Mucosa of descending colon (tissue), 3 donors: ENCODE data around the gene ACOX3. TPM values are rescaled to one million over a fixed set of nuclear protein-coding genes. Genes with fewer than 3 reads are reported as not detected.
"Not testable (repeated sequence)": the region's sequence is repeated elsewhere in the genome, so short reads cannot be mapped to it uniquely, and the experiment has no call there.

Experiments
- ATAC-seq: fragments of 200-7000 bp; cut with Tn5 transposase; one replicate; pipeline ENCODE4 v1.9.1; 2020; ENCODE audit warnings: mild to moderate bottlenecking, moderate library complexity
- DNase-seq, 3 donors: peaks; one replicate each; pipeline ENCODE4 v3.0.0-alpha.2; 2020
- H3K36me3 ChIP-seq: fragments of 200-600 bp; one replicate; pipeline ENCODE4 v1.8.0; 2021; ENCODE audit warnings: low read depth, mild to moderate bottlenecking
- H3K4me1 ChIP-seq: fragments of 200-600 bp; one replicate; pipeline ENCODE4 v1.8.0; 2021; ENCODE audit warnings: low read depth, mild to moderate bottlenecking
- H3K4me3 ChIP-seq: fragments of 200-600 bp; one replicate; pipeline ENCODE4 v1.8.0; 2021; ENCODE audit warnings: mild to moderate bottlenecking
- H3K9me3 ChIP-seq: fragments of 200-600 bp; one replicate; pipeline ENCODE4 v1.8.0; 2021; ENCODE audit warnings: mild to moderate bottlenecking
- CTCF ChIP-seq: fragments of 200-600 bp; IDR thresholded peaks from one replicate; pipeline ENCODE4 v1.8.0; 2022; ENCODE audit warnings: antibody characterized with exemption, mild to moderate bottlenecking
- intact Hi-C, 2 donors: fragments of 100-400 bp; cut with DNase I in 1 of 2; cut with micrococcal nuclease in 1 of 2; formaldehyde crosslinking; loops; one replicate each; pipeline versions ENCODE4 v1.11.0 to v1.11.1; 2022; cut with DNase I, micrococcal nuclease
- total RNA-seq, 3 donors: library from RNA; stranded (reverse); fragmentation: NEBNext Ultra II Directional in 2 of 3; extraction: Animal tissue kit (Norgen Biotek cat#: 25700) in 2 of 3; gene quantifications; one replicate each; pipeline versions ENCODE4 v1.2.1 to v1.2.4, GENCODE V29; 2021 to 2023
- donor health status: DM: no; HTN: no; CAD: no; lungs with moderate emphysema.
- donor health status: DM: no; HTN: no; CAD: no.
- donor health status: DM: no; HTN: yes; CAD: no.

ACOX3 gene
- total RNA-seq, 3 donors from 2014 or later, result 22.4 to 34.7 (median 26.0) TPM

DNA sequence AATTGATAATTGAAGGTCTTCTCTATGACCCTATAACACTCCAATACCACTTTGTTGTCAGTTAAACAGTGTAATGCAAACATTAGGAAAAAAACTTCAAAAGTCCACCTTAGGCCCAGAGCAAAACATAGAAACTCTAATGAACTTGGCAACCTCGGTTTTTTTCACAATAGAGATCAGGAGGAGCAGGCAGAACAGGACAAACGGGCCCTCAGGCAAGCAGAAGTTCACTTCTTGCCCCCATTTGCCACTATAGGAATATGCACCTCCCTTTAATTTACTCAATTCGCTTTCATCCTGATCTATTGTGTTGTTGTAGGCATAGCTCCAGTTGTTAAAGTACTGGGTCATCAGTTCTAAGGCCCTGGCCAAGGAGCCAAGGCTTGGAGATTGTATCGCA lies 18.2 kb downstream of the ACOX3 start:
- TF ChIP-seq CTCF, result no peak
- intact Hi-C loops, result no loop called here
- Histone ChIP-seq H3K4me3 (no peak overlapping the region), H3K9me3 (no peaks in the 10 kb centered on the region), H3K4me1 (peaks cover 4% of the 10 kb centered on the region), H3K36me3 (no peaks in the 10 kb centered on the region)
- ATAC-seq (no peak), DNase-seq (no peak)

DNA sequence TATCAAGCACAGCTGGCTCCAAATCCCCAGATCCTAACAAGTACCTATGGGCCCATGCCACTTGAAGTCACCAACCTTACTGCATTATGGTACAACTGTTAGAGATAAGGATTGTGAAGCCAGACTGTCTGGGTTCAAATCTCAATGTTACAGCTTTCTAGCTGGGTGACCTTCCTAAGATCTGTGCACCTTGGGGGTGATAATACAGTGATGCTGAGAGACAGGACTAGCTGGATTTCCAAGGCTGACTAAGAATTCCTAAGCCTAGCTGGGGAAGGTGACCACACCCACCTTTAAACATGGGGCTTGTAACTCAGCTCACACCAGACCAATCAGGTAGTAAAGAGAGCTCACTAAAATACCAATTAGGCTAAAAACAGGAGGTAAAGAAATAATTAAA lies 20.4 kb downstream of the ACOX3 start:
- H3K36me3 ChIP-seq, intact Hi-C loops, H3K9me3 ChIP-seq, H3K4me3 ChIP-seq, H3K4me1 ChIP-seq, DNase-seq, ATAC-seq: not testable (repeated sequence)

GRCh38 chr4:8419222-8420041 lies 21.1 kb downstream of the ACOX3 start:
- H3K36me3 ChIP-seq, result no peaks in the 10 kb centered on the region
- no peak for TF ChIP-seq CTCF
- no peak overlapping the region for H3K4me3 ChIP-seq
- DNase-seq, result no peak
- H3K9me3 ChIP-seq, result no peaks in the 10 kb centered on the region
- intact Hi-C loops, result no loop called here
- ATAC-seq, result no peak
- no peaks in the 10 kb centered on the region for H3K4me1 ChIP-seq

DNA sequence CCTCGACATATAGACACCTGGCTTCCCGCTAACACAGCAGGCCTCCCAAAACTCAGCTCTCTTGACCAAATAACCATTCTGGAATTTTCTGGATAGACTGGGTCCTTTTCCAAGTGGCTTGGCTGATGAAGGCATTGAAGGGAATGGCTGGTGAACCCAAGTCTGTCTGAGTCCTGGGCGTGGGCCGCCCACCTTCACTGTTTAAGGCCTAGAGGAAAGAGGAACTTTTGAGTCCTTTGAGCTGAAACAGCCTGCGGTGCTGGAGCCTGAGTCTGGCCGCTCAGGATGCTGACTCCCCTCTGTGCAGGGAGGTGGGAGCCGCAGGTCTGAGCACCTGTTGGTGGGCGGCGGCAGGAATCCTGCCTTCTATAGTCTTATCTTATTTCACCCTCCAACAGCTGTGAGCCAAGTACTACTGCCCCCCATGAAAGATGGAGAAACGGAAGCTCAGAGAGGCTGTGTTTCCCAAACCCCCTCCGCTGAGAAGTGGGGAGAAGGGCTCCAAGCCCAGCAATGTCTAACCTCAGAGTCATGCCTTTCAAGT lies 23.4 kb downstream of the ACOX3 start:
- intact Hi-C loops, result no loop called here
- Histone ChIP-seq H3K36me3 (no peaks in the 10 kb centered on the region), H3K4me3 (no peak overlapping the region), H3K9me3 (no peaks in the 10 kb centered on the region), H3K4me1 (no peaks in the 10 kb centered on the region)
- DNase-seq (no peak), ATAC-seq (no peak)
- no peak for TF ChIP-seq CTCF

GRCh38 chr4:8414377-8414776 lies 26.1 kb downstream of the ACOX3 start:
- H3K4me1 ChIP-seq, result peaks cover 7% of the 10 kb centered on the region
- H3K4me3 ChIP-seq, result no peak overlapping the region
- DNase-seq (no peak), ATAC-seq (no peak)
- H3K9me3 ChIP-seq, result no peaks in the 10 kb centered on the region
- TF ChIP-seq CTCF, result no peak
- H3K36me3 ChIP-seq, result no peaks in the 10 kb centered on the region
- intact Hi-C loops, result no loop called here

DNA sequence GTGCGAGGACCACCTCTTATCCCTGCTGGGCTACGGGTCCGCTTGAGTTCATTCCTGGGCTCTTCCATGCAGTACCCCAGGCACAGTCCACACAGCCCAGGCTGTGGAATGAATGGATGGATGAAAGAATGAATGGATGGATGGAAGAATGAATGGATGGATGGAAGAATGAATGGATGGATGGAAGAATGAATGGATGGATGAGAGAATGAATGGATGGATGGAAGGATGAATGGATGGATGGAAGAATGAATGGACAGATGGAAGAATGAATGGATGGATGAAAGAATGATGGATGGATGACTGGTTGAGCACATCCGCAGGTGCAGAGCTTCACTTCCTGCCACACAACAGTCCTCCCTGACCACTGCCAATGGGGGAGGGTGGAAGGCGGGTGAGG lies 28.2 kb downstream of the ACOX3 start:
- H3K36me3 ChIP-seq, result no peaks in the 10 kb centered on the region
- ATAC-seq, result no peak
- no peak for TF ChIP-seq CTCF
- no peak overlapping the region for H3K4me3 ChIP-seq
- H3K9me3 ChIP-seq, result no peaks in the 10 kb centered on the region
- intact Hi-C loops, result no loop called here
- no peak for DNase-seq
- peaks cover 18% of the 10 kb centered on the region for H3K4me1 ChIP-seq
